ENCODE results near the gene SLC25A42.
"Not testable (repeated sequence)": the region's sequence is repeated elsewhere in the genome, so short reads cannot be mapped to it uniquely, and the experiment has no call there.

SLC25A42 gene

DNA sequence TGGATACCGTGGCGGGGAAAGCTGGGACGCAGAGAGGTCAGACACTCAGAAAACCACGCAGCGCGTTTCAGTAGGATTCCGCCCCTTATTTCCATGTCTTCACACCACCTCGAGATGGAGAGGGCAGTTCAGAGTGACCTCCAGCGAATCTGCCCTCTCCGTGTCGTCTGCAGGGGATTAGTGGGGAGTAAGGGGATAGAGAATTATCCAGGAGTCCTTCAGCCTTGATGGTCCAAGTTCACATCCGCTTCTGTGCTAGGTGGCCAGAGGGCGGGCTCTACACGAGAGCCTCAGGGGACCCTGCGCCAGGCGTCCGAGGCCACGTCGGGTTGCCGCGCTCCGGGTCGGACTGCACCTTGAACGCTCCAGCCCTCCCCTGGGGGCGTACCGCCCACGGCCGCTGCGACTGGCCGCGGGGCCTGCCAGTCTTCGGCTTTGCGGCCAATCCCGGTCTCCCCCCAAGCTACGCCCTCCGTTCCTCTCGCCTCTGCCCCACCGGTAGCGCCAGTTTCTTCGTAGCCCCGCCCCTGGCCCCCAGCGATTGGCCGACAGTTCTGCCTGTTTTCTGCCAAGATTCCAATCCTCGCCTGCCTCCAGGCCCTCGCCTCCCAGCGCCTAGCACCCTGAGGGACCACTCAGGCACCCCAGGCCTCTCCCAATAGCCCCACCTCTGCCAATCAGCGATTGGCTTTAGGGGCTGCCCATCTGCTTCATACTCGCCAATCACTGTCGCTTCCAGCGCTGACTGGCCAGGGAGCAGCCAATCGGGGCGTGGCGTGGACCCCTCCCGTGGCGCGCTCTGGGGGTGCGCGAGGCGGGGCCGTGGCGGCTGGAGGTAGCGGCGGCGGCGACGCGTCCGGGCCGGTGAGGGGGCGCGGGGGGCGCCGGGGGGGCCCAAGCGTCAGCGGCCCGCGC is at the start of gene SLC25A42:
SLC25A42 (plus strand) TSS at position 812 of the 915 bp plus-strand sequence. CDS start 32,131 bp downstream, outside the sequence.
- peak; percentile 100 for DNase-seq (ENCODE audit: low spot score)

GRCh38 chr19:19021115-19021514 is 42.7 kb upstream of the SLC25A42 start:
- DNase-seq (ENCODE audit: low spot score): peak; percentile 42

GRCh38 chr19:19022380-19022961 is 41.3 kb upstream of the SLC25A42 start:
- no peak for DNase-seq (ENCODE audit: low spot score)

DNA sequence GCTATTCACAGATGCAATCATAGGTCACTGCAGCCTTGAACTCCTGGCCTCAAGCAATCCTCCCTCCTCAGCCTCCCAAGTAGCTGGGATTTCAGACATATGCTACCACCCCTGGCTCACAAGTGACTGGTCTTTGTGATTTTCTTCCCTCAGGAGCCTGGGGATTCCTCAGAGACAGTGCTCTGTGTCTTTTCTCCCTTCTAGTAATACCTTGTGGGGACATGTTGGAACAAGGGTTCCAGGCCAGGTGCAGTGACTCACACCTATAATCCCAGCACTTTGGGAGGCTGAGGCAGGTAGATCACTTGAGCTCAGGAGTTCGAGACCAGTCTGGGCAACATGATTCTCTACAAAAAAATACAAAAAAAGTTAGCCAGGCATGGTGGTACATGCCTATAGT is 40.4 kb upstream of the SLC25A42 start:
- not testable (repeated sequence) for DNase-seq (ENCODE audit: low spot score)

- DNase-seq (ENCODE audit: low spot score): no peak
Measured at GRCh38 chr19:19025861-19026260, 37.9 kb upstream of the SLC25A42 start.

- DNase-seq (ENCODE audit: low spot score): no peak
Measured at GRCh38 chr19:19026299-19026971, 37.4 kb upstream of the SLC25A42 start.

DNA sequence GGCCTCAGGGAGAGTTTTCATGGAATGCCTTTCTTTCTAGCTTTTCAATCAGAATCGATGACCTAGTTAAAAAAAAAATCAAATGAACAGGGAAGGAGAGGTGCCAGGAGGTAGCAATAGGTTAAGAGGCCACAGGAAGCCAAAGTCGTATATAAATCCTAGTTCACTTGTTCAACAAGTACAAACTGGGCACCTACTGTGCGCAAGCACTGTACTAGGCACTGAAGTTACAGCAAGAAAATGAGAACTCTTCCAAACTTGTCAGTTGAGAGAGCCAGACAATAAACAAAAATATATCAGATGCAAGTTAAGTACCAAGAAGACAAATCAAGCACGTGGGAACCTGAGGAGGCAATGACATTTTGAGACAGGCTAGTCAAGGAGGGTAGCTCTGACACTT is 36.6 kb upstream of the SLC25A42 start:
- no peak for DNase-seq (ENCODE audit: low spot score)

- no peak for DNase-seq (ENCODE audit: low spot score)
Measured at GRCh38 chr19:19028526-19028925, 35.3 kb upstream of the SLC25A42 start.

- no peak for DNase-seq (ENCODE audit: low spot score)
Measured at GRCh38 chr19:19031891-19032290, 31.9 kb upstream of the SLC25A42 start.

DNA sequence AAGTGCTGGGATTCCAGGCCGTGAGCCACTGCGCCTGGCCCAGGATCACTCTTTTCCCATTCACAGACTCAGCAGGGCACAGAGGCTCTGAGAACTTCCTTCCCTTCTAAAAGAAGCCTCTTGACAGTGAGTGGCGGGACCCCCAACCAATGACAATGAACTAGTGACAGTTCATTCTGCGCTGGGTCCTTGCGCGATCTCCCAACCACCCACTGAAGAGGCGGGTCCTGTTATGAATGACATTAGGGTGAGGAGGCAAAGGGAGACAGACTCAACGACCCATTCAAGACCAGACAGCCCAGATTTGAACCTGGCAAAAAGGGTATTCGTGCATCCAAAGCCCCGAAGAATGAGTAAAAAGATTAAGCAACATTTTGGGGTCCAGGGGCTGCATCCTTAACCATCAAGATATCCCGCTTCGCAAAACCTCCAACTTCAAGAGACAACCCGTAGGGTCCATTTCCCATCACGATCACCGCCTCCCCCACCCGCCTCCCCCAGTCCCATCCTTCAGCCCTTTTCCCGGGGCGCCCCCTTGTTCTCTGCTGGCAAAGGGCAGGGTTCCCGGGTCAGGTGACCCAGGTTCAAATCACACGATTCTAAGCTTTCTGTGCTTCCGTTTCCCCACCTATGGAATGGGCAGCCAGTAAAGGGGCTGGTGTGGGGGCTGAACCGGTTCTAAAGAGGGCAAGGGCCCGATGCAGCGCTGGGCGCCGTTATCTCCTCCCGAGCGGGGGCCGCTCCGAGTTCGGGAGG is 31.2 kb upstream of the SLC25A42 start:
- DNase-seq (ENCODE audit: low spot score): peak; percentile 93

DNA sequence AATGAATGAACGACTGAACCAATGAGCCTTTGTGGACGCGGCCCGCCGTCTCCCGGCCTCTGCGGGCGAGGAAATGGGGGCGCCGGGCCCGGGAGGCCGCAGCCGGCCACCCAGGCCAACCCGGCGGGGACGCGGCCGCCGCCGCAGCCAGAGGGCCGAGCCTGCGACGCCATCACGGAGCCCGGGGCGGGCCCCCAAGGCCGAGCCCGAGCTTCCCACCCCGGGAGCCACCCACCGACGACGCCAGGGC is 30.7 kb upstream of the SLC25A42 start:
- DNase-seq (ENCODE audit: low spot score): no peak

GRCh38 chr19:19033426-19034203 is 30.2 kb upstream of the SLC25A42 start, which contains the start of the genes ARMC6 and SUGP2:
Gene ARMC6 (plus strand): TSS chr19:19033603. CDS start chr19:19034210, 607 bp downstream.
Gene SUGP2 (minus strand): TSS chr19:19033517. CDS start chr19:19031071, 2,446 bp downstream.
- DNase-seq (ENCODE audit: low spot score): peak; percentile 82

GRCh38 chr19:19034204-19034624 is 29.6 kb upstream of the SLC25A42 start:
- DNase-seq (ENCODE audit: low spot score): peak; percentile 25

- DNase-seq (ENCODE audit: low spot score): no peak
Measured at GRCh38 chr19:19039901-19040300, 23.9 kb upstream of the SLC25A42 start.

GRCh38 chr19:19040417-19040816 is 23.4 kb upstream of the SLC25A42 start:
- no peak for DNase-seq (ENCODE audit: low spot score)

DNA sequence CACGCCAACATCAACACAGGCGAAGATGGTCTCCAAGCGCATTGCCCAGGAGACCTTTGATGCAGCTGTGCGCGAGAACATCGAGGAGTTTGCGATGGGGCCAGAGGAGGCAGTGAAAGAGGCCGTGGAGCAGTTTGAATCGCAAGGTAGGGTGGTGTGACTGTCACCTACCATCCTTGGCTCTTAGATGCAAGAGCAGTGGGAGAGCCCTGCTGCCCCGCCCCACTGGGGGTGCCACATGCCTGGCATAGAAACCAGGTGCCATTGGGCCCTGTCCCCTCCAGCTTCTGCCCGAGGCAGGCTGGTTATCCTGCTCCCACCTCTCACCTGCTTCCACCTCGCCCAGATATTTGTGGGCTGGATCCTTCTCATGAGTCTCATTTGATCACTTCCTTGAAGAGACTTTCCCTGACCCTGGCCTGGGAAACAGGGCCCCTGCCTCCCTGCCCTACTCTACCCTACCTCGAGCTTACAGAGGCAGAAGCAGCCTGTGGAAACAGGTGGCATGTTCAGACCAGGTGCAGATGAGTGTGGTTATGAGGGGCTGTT is 21.0 kb upstream of the SLC25A42 start:
- no peak for DNase-seq (ENCODE audit: low spot score)

DNA sequence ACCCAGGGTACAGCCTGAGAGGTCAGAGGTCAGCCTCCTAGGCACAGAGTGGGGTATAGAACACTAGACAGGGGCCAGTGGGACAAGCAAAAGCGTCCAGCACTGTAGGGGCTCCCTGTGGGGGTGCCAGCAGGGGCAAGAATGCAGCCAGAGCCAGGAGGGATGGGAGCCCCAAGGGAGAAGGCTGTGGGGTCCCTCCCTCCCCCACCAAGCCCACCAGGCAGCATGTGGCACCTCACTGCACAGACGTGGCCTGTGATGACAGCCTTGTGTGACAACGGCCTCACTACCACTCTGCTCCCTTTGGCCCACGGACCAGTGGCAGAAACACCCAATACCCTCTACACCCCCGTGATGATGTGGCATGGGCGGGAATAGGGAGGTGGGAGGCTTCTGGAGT is 20.3 kb upstream of the SLC25A42 start:
- no peak for DNase-seq (ENCODE audit: low spot score)

GRCh38 chr19:19043881-19044280 is 19.9 kb upstream of the SLC25A42 start:
- no peak for DNase-seq (ENCODE audit: low spot score)

GRCh38 chr19:19049406-19049805 is 14.4 kb upstream of the SLC25A42 start:
- no peak for DNase-seq (ENCODE audit: low spot score)

DNA sequence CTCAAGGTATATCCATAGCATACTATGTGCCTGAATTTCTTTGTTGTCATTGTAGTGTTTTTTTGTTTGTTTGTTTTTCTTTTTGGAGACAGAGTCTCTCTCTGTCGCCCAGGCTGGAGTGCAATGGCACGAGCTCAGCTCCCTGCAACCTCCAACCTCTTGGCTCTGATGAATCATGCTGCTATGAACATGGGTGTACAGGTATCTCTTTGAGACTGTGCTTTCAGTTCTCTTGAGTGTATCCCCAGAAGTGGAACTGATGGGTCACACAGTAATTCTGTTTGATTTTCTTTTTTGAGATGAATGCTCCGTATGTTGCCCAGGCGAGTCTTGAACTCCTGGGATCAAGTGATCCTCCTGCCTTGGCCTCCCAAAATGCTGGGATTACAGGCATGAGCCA is 13.7 kb upstream of the SLC25A42 start:
- DNase-seq (ENCODE audit: low spot score): no peak

GRCh38 chr19:19050731-19051130 is 13.1 kb upstream of the SLC25A42 start:
- no peak for DNase-seq (ENCODE audit: low spot score)

Measured in pons (tissue), 1 donor.